OCI-LY7 (cell line): Measurements from ENCODE around the gene MIS18BP1.

ENCODE experiments used
- CTCF ChIP-seq: fragments of 200-600 bp; sonication (generic); conservative IDR thresholded peaks from 2 replicates; pipeline ENCODE4 v1.5.1; 2014; ENCODE audit warnings: mild to moderate bottlenecking, antibody characterized with exemption, low read length, moderate library complexity, mixed read lengths
- EZH2phosphoT487 ChIP-seq: fragments of 200-600 bp; sonication (generic); IDR thresholded peaks from 2 replicates; pipeline ENCODE4 v1.6.1; 2018; ENCODE audit warnings: low read depth, borderline replicate concordance, mild to moderate bottlenecking, mixed run types, antibody characterized with exemption, low read length, moderate library complexity, mixed read lengths

GRCh38 chr14:45271858-45272537, 19.0 kb upstream of the MIS18BP1 start:
- TF ChIP-seq EZH2phosphoT487 (no peak), CTCF (no peak)
